Chondrocyte (in vitro differentiated cells): ENCODE results near the gene DVL2. TPM values are rescaled to one million over a fixed set of nuclear protein-coding genes. Genes with fewer than 3 reads are reported as not detected.
"Not testable (repeated sequence)": the region's sequence is repeated elsewhere in the genome, so short reads cannot be mapped to it uniquely, and the experiment has no call there.

Source experiments
- DNase-seq: peaks from one replicate; pipeline ENCODE4 v3.0.0; 2021; ENCODE audit warnings: mixed read lengths, low spot score
- H3K27ac Mint-ChIP-seq: one replicate; pipeline ENCODE4 v1.8.0; 2021; ENCODE audit warnings: mild to moderate bottlenecking, moderate library complexity, mixed read lengths; ENCODE audit not compliant: unreplicated experiment
- H3K27me3 Mint-ChIP-seq: 2 replicates; pipeline ENCODE4 v1.8.0; 2021; ENCODE audit warnings: low read depth, mixed read lengths
- H3K36me3 Mint-ChIP-seq: 2 replicates; pipeline ENCODE4 v1.8.0; 2021; ENCODE audit warnings: low read depth, mixed read lengths
- H3K4me1 Mint-ChIP-seq: 2 replicates; pipeline ENCODE4 v1.8.0; 2021; ENCODE audit warnings: low read depth, mild to moderate bottlenecking, mixed read lengths
- H3K4me3 Mint-ChIP-seq: one replicate; pipeline ENCODE4 v1.8.0; 2021; ENCODE audit warnings: mild to moderate bottlenecking, moderate library complexity, mixed read lengths; ENCODE audit not compliant: unreplicated experiment
- H3K9me3 Mint-ChIP-seq: 2 replicates; pipeline ENCODE4 v1.8.0; 2021; ENCODE audit warnings: low read depth, mixed read lengths
- total RNA-seq: library from RNA; stranded (reverse); gene quantifications from 3 replicates; pipeline ENCODE4 v1.2.1, GENCODE V29; 2021
- TF ChIP-seq, protein P1 (sequence below): fragments of 200-600 bp; sonication (generic); IDR thresholded peaks from 2 replicates; pipeline ENCODE4 v1.5.0; 2021; ENCODE audit warnings: antibody characterized with exemption, mild to moderate bottlenecking, moderate library complexity

Gene DVL2
- total RNA-seq, 1 donor from 2014 or later, result 58.8 TPM

DNA sequence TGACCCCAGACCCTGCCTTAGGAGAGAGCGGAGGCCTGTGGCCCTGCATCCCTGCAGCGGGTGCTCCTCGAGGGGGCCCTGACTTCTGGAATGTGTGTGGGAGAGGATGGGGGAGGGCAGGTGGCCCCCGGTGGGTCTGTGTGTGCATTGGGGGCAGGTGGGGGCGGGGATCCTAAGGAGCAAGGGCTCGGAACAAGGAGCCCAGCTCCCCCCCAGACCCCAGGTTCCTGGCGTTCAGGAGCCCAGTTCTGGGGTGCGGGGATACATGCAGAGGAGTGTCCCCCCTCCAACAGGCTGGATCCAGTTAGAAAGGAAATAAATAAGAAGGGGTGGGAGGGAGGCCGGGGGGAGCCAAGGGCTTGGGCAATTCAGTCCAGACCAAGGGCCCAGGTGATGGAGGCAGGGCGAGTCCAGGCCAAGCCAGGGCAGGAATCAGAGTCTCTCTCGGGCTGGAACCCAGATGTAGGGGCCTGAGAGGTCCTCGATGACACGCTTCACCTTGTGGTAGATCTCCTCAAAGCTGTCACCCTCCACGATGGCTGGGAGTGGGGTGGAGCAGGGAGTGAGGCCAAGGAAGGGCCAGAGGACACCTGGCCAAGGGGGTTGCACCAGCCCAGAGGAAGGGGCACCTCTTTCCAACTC lies 43.9 kb downstream of the DVL2 start:
- H3K27me3 Mint-ChIP-seq, result no peaks in the 10 kb centered on the region
- no peaks in the 10 kb centered on the region for H3K4me1 Mint-ChIP-seq
- peaks cover 25% of the 10 kb centered on the region for H3K36me3 Mint-ChIP-seq
- no peak overlapping the region for H3K27ac Mint-ChIP-seq
- no peaks in the 10 kb centered on the region for H3K9me3 Mint-ChIP-seq
- TF ChIP-seq, protein P1, sequence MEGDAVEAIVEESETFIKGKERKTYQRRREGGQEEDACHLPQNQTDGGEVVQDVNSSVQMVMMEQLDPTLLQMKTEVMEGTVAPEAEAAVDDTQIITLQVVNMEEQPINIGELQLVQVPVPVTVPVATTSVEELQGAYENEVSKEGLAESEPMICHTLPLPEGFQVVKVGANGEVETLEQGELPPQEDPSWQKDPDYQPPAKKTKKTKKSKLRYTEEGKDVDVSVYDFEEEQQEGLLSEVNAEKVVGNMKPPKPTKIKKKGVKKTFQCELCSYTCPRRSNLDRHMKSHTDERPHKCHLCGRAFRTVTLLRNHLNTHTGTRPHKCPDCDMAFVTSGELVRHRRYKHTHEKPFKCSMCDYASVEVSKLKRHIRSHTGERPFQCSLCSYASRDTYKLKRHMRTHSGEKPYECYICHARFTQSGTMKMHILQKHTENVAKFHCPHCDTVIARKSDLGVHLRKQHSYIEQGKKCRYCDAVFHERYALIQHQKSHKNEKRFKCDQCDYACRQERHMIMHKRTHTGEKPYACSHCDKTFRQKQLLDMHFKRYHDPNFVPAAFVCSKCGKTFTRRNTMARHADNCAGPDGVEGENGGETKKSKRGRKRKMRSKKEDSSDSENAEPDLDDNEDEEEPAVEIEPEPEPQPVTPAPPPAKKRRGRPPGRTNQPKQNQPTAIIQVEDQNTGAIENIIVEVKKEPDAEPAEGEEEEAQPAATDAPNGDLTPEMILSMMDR, result no peak
- H3K4me3 Mint-ChIP-seq, result no peak overlapping the region
- peak; percentile 74 for DNase-seq

DNA sequence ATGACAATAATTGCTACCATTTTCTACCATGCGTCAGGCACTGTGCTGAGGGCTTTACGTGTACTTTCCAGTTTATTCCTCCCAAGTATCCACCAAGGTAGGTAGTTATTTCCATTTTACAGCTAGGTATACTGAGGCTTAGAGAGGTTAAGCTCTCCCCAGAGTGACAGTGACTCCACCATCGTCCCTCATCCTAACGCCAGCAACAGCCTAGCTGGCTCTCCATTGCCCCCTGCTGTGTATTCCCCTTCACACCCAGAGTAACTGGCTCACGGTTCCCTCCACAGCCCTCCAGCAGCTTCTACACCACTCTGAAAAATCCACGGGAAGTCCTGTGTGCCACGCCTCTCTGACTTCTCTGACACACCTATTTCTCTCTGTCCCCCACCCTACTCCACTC lies 48.1 kb downstream of the DVL2 start:
- Mint-ChIP-seq H3K4me3 (no peak overlapping the region), H3K36me3 (peaks cover 10% of the 10 kb centered on the region), H3K9me3 (no peaks in the 10 kb centered on the region), H3K27ac (no peak overlapping the region), H3K4me1 (no peaks in the 10 kb centered on the region), H3K27me3 (no peaks in the 10 kb centered on the region)
- DNase-seq, result peak; percentile 20
- TF ChIP-seq, protein P1, result peak; percentile 30

DNA sequence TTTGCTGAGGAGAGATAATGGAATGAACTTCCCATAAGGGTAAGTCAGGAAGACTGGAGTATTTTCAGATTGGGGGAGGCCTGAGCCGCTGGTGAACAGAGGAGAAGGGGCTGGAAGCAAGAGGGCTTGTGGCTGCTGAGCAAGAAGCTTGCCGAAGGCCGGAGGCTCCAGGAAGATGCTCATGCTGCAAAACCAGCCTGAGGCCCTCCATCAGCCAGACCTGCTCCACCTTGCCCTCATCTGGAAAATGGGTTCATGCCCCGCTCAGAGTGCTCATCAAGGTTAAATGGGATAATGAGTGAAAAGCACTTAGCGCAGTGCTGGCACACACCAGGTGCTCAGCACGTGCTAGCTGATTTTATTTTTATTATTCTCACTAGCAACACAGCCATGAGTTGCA lies 49.7 kb downstream of the DVL2 start:
- Mint-ChIP-seq H3K9me3 (no peaks in the 10 kb centered on the region), H3K36me3 (peaks cover 8% of the 10 kb centered on the region), H3K27ac (no peak overlapping the region), H3K4me3 (no peak overlapping the region), H3K4me1 (no peaks in the 10 kb centered on the region), H3K27me3 (no peaks in the 10 kb centered on the region)
- TF ChIP-seq, protein P1, result no peak
- peak; percentile 32 for DNase-seq

DNA sequence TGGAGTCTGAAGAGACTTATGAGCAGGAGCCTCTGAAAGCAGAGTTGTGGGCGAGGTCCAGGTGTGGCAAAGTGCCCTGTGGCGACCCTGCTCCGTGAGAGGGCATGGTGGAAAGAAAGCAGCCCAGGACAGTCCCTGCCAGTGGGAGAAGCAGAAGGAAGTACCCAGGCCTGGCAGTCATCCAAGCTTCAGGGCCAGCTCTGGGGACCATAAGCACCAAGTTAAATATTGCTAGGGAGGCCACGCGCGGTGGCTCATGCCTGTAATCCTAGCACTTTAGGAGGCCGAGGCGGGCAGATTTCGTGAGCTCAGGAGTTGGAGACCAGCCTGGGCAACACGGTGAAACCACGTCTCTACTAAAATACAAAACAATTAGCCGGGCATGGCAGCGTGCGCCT lies 50.2 kb downstream of the DVL2 start:
- peaks cover 5% of the 10 kb centered on the region for H3K36me3 Mint-ChIP-seq
- H3K27me3 Mint-ChIP-seq, result no peaks in the 10 kb centered on the region
- H3K4me3 Mint-ChIP-seq, result no peak overlapping the region
- peak; percentile 52 for DNase-seq
- peak overlapping the region; percentile 63 for H3K27ac Mint-ChIP-seq
- no peaks in the 10 kb centered on the region for H3K9me3 Mint-ChIP-seq
- no peaks in the 10 kb centered on the region for H3K4me1 Mint-ChIP-seq
- TF ChIP-seq, protein P1, result no peak

DNA sequence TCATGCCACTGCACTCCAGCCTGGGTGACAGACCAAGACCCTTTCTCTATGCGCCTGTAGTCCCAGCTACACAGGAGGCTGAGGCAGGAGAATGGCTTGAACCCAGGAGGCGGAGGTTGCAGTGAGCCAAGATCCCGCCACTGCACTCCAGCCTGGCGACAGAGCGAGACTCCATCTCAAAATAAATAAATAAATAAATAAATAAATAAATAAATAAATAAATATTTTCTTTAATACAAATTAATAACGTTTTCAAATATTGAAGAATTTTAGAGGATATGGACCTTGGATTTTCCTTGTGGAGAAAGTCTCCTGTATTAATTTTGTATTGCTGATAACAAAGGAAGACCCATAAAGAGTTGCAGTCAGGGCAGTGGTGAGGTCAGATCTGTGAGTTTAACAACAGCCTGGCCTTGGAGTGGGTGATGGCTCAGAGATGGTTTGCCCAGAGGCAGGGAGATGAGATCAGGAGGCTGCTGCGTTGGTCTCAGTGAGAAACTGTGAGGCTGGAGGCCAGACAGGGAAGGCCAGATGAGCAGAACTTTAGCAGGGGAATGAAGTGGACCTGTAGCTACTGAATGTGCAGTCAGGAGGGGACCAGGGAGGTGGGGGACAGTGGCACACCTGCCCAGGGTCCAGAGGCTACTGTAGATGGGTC lies 50.8 kb downstream of the DVL2 start:
- Mint-ChIP-seq H3K27ac (peak overlapping the region; percentile 63), H3K4me1 (no peaks in the 10 kb centered on the region), H3K27me3 (no peaks in the 10 kb centered on the region), H3K9me3 (no peaks in the 10 kb centered on the region), H3K4me3 (no peak overlapping the region), H3K36me3 (peaks cover 5% of the 10 kb centered on the region)
- DNase-seq, result no peak
- TF ChIP-seq, protein P1, result no peak

DNA sequence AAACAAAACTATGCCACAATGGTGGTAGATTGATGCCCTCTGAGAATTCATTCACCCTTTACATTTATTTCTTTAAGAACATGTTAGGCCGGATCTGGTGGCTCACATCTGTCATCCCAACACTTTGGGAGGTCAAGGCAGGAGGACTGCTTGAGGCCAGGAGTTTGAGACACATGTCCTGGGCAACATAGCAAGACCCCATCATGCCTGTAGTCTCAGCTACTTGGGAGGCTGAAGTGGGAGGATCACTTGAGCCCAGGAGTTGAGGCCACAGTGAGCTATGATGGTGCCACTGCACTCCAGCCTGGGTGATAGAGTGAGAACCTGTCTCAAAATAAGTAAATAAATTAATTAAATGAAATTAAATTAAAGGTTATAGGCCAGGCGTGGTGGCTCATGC lies 52.2 kb downstream of the DVL2 start:
- H3K36me3 Mint-ChIP-seq, H3K27ac Mint-ChIP-seq, H3K4me3 Mint-ChIP-seq: not testable (repeated sequence)

More for the DNA sequence above, 52.2 kb downstream of the DVL2 start:
- not testable (repeated sequence) for H3K4me1 Mint-ChIP-seq, H3K27me3 Mint-ChIP-seq, H3K9me3 Mint-ChIP-seq
- DNase-seq, result peak; percentile 5
